ENCODE data around the gene DIS3L2. TPM values are rescaled to one million over a fixed set of nuclear protein-coding genes. Genes with fewer than 3 reads are reported as not detected.

DIS3L2 gene
- total RNA-seq, 1 donor from 2014 or later = 11.8 TPM

DNA sequence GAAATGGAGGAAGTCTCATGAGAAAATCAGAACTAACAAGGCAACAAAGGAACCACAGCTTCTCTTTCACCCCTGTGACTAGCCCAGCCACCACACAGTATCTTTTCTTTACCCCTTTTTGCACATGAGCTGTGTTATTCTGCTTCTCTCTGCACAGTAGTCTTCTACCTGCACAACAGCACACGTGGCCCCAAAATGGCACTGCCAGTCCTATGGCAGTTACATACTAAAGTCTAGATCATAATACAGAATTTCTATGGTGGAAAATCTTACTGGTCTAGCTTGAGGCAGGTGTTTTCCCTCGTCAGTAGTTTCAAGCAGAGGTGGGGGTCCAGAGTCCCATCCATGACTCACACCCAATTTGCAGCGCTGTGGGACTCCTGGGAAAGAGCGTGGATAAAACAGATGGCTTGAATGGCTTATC is 177.7 kb downstream of the DIS3L2 start:
- no peaks in the 10 kb centered on the region for H3K36me3 ChIP-seq (ENCODE audit: control insufficient read depth, insufficient read depth, low read length)
- TF ChIP-seq, protein P1, sequence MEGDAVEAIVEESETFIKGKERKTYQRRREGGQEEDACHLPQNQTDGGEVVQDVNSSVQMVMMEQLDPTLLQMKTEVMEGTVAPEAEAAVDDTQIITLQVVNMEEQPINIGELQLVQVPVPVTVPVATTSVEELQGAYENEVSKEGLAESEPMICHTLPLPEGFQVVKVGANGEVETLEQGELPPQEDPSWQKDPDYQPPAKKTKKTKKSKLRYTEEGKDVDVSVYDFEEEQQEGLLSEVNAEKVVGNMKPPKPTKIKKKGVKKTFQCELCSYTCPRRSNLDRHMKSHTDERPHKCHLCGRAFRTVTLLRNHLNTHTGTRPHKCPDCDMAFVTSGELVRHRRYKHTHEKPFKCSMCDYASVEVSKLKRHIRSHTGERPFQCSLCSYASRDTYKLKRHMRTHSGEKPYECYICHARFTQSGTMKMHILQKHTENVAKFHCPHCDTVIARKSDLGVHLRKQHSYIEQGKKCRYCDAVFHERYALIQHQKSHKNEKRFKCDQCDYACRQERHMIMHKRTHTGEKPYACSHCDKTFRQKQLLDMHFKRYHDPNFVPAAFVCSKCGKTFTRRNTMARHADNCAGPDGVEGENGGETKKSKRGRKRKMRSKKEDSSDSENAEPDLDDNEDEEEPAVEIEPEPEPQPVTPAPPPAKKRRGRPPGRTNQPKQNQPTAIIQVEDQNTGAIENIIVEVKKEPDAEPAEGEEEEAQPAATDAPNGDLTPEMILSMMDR (IDR thresholded peaks at IDR 0.05; ENCODE audit: insufficient read depth, low read length, severe bottlenecking) = no peak
- FAIRE-seq = no peak
- H3K4me3 ChIP-seq (ENCODE audit: low read depth, low read length) = no peak overlapping the region
- no peaks in the 10 kb centered on the region for H3K27me3 ChIP-seq (ENCODE audit: control insufficient read depth, insufficient read depth, low read length)
- no peak for DNase-seq (ENCODE audit: low read depth)

DNA sequence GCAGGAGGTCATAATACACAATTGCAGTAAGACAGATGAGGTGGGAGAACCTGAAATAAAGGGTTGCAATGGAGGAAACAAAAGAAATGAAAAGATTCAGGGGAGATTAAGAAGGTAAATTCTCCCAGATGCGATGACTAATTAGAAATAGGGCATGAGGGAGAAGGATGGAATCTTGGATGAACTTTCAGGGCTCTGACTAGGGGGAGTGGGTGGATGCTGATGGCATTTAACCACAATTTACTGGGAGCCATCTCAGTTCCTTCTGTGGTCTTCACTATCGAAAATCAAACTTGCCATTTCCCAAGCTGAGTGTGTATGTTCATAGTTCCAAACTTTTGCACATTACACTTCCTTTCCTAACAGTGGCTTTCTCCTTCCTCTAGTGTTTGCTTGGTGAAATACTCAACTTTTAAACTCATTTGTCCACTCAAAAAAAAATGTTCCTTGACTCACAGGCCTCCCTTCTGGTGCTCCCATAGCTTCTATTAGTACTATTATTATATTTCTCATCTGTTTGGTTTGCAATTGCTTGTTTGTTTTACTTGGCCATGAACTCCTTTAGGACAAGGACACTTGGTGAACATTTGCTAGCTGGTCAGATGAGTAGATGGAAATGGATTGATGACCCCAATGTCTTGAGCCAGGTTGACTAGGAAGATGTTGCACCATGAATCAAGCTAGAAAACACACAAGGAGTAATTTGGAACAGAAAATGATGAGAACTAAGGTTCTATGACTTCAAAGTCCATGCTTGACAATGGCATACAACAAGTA is 178.5 kb downstream of the DIS3L2 start:
- H3K27me3 ChIP-seq (ENCODE audit: control insufficient read depth, insufficient read depth, low read length) = no peaks in the 10 kb centered on the region
- no peak for FAIRE-seq
- peak; percentile 25 for DNase-seq (ENCODE audit: low read depth)
- TF ChIP-seq, protein P1 (IDR thresholded peaks at IDR 0.05; ENCODE audit: insufficient read depth, low read length, severe bottlenecking) = no peak
- no peaks in the 10 kb centered on the region for H3K36me3 ChIP-seq (ENCODE audit: control insufficient read depth, insufficient read depth, low read length)
- no peak overlapping the region for H3K4me3 ChIP-seq (ENCODE audit: low read depth, low read length)

DNA sequence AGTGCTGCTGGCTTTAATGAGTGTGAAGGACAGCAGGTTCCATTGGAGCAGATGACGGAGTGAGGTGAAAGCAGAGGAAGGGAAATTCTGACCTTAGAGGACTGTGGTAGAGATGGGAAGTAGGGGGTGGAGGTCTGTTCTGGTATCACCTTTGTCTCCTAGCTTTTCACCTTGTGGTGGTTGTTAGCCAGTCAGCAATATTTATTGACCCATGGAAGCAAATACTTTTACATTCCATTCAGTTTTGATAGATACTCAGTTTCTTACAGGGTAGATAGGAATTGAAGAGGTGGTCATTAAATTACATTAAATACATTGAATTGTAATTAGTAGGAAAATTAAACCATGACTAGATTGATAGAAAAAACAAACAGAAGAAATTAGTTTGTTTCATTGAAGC is 180.1 kb downstream of the DIS3L2 start:
- no peaks in the 10 kb centered on the region for H3K36me3 ChIP-seq (ENCODE audit: control insufficient read depth, insufficient read depth, low read length)
- H3K4me3 ChIP-seq (ENCODE audit: low read depth, low read length) = no peak overlapping the region
- DNase-seq (ENCODE audit: low read depth) (no peak), FAIRE-seq (no peak)
- TF ChIP-seq, protein P1 (IDR thresholded peaks at IDR 0.05; ENCODE audit: insufficient read depth, low read length, severe bottlenecking) = no peak
- no peaks in the 10 kb centered on the region for H3K27me3 ChIP-seq (ENCODE audit: control insufficient read depth, insufficient read depth, low read length)

DNA sequence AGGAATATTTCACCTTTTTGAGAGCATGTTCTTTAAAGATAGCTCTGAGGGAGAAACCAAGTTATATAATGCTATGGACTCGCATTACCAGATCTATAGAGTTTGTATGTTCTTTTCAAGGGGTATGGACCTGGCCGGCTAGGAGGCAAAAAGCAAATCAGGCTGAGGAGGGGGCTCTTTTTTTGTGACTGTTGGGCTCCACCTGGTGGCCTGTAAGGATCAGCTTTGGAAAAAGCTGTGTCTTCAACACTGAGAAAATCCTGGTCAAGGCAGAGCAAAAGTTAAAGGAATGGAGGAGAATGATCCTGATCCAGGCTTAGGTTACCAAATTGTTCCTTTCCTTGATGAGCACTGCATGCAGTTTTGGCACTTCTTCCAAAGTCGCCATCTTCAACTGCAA is 180.5 kb downstream of the DIS3L2 start:
- FAIRE-seq (no peak), DNase-seq (ENCODE audit: low read depth) (peak; percentile 26)
- no peaks in the 10 kb centered on the region for H3K36me3 ChIP-seq (ENCODE audit: control insufficient read depth, insufficient read depth, low read length)
- no peak overlapping the region for H3K4me3 ChIP-seq (ENCODE audit: low read depth, low read length)
- TF ChIP-seq, protein P1 (IDR thresholded peaks at IDR 0.05; ENCODE audit: insufficient read depth, low read length, severe bottlenecking) = peak; percentile 73
- no peaks in the 10 kb centered on the region for H3K27me3 ChIP-seq (ENCODE audit: control insufficient read depth, insufficient read depth, low read length)

DNA sequence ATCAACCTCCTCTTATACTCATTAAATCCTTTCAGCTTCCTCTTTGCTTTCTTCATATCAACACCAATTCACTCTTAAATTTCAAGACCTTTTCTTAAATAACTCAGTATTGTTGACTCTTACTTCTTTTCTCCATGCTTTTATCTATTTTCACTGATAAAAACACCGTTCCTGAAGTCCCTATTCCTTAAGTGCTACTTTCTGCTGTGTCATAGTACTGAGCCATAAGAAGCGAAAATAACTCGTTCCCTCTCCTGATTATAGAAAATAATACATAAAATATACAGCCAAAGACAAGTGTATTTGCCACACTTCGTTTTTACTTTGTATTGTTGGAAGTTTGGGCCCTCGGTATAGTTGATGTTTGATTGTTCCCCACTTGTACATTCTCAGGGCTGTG is 181.0 kb downstream of the DIS3L2 start:
- TF ChIP-seq, protein P1 (IDR thresholded peaks at IDR 0.05; ENCODE audit: insufficient read depth, low read length, severe bottlenecking) = no peak
- no peak for FAIRE-seq

DNA sequence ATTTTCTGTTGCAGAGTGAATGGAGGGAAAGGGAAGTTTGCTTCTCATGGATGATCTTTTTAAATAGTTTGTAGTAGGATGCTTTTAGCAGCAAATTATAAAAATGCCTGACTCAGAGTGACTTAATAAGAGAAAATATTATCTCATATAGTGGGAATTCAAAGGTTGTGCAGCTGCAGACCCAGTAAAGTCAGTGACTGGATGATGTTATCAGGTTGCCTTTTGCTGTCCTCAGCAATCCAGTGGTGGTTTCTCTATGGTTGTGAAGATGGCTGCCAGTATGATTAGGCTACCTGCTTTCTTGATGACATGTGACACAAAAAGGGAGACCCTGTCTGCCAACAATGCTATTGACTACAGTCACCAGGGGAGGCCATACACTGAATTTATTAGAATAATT is 184.8 kb downstream of the DIS3L2 start:
- no peaks in the 10 kb centered on the region for H3K36me3 ChIP-seq (ENCODE audit: control insufficient read depth, insufficient read depth, low read length)
- FAIRE-seq = no peak
- no peaks in the 10 kb centered on the region for H3K27me3 ChIP-seq (ENCODE audit: control insufficient read depth, insufficient read depth, low read length)
- peak; percentile 21 for DNase-seq (ENCODE audit: low read depth)
- TF ChIP-seq, protein P1 (IDR thresholded peaks at IDR 0.05; ENCODE audit: insufficient read depth, low read length, severe bottlenecking) = no peak
- no peak overlapping the region for H3K4me3 ChIP-seq (ENCODE audit: low read depth, low read length)

More for the DNA sequence above, 181.0 kb downstream of the DIS3L2 start:
- Histone ChIP-seq H3K4me3 (ENCODE audit: low read depth, low read length) (no peak overlapping the region), H3K27me3 (ENCODE audit: control insufficient read depth, insufficient read depth, low read length) (no peaks in the 10 kb centered on the region), H3K36me3 (ENCODE audit: control insufficient read depth, insufficient read depth, low read length) (no peaks in the 10 kb centered on the region)
- DNase-seq (ENCODE audit: low read depth) = no peak

Measured in bronchial epithelial cell (primary cell).